Retinal pigment epithelial cell (primary cell): ENCODE results near the gene HIP1.

Experiments used
- DNase-seq: peaks from one replicate; pipeline ENCODE4 v3.0.0-alpha.2; 2010; ENCODE audit warnings: low read depth
- H3K4me3 ChIP-seq: 2 replicates; pipeline ENCODE4 v1.5.1; 2011; ENCODE audit warnings: mild to moderate bottlenecking, low read length, control low read depth, moderate library complexity
- TF ChIP-seq, protein P1 (sequence below): conservative IDR thresholded peaks from 2 replicates; pipeline ENCODE4 v1.5.1; 2011; ENCODE audit warnings: low read depth, low read length, control low read depth, inconsistent platforms

Gene HIP1

DNA sequence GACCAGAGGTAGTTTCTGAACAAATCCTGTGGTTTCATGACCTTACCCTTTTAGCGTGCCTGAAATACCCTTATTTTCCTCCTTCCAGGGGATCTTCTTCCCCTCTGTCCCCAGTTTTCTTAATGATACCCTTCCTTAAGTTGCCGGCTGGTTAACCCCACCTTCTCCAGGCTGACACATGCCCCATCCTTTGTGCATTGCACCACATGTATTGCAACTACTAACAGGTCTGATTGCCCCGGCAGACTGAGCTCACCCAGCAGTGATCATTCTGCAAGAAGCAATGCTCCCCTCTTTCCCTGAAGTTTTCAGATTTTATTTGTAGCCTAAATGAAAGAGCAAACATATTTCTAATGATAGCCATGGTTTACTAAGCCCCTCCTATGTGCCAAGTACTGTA, 108.2 kb downstream of the HIP1 start:
- TF ChIP-seq, protein P1, sequence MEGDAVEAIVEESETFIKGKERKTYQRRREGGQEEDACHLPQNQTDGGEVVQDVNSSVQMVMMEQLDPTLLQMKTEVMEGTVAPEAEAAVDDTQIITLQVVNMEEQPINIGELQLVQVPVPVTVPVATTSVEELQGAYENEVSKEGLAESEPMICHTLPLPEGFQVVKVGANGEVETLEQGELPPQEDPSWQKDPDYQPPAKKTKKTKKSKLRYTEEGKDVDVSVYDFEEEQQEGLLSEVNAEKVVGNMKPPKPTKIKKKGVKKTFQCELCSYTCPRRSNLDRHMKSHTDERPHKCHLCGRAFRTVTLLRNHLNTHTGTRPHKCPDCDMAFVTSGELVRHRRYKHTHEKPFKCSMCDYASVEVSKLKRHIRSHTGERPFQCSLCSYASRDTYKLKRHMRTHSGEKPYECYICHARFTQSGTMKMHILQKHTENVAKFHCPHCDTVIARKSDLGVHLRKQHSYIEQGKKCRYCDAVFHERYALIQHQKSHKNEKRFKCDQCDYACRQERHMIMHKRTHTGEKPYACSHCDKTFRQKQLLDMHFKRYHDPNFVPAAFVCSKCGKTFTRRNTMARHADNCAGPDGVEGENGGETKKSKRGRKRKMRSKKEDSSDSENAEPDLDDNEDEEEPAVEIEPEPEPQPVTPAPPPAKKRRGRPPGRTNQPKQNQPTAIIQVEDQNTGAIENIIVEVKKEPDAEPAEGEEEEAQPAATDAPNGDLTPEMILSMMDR, result no peak
- no peak overlapping the region for H3K4me3 ChIP-seq
- no peak for DNase-seq

DNA sequence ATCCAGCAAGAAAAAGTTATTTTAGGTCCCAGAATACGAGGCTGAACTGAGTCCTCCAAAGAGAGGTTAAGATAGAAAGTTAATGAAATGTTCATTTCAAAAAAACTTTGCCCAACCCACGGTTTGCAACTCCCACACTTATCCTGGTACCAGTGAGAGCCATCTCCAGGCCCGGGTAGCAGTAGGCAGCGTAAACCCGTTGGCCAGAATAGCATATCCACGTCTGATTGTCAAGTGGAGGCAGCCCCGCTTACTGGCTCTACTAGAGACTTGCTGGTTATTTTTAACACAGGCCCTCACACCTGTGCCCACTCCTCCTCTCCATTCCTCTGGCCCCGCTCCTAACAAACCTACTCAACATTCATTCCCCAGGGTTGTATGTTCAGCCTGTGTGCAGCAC, 109.7 kb downstream of the HIP1 start:
- DNase-seq, result no peak
- H3K4me3 ChIP-seq, result no peak overlapping the region
- TF ChIP-seq, protein P1, result no peak

DNA sequence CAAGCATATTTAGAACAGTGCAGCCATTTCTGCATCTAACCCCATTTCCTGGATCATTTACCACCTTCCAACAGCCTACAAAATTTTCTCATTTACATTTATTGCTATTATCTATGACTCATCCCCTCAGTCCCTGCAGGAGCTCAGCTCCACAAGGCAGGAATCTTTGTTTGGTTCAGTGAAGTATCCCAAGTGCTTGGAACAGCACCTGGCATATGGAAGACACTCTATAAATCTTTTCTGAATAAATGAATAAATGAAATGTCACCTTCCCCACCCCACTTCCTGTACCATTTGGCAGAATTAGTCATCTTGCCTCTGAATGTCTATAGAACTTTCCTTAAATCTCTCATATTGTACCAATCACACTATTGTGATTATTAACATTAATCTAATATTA, 110.7 kb downstream of the HIP1 start:
- DNase-seq, result no peak
- TF ChIP-seq, protein P1, result no peak
- no peak overlapping the region for H3K4me3 ChIP-seq

DNA sequence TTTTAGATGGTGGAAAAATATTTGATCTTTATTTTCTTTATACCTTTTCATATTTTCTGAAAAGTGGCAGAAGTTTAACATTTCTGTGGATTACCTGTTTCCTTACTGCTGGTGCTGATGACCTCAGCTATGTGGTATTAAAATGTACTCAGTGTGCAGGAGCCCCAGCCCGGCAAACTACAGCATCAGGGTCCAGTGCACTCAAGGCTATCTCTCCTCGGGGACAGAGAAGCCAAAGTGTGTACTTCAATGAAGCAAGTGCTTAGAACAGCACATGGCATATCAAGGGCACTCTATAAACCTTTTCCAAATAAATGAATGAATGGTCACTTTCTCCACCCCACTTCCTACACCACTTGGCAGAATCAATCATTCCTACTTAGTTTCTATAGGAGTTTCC, 111.8 kb downstream of the HIP1 start:
- H3K4me3 ChIP-seq, result no peak overlapping the region
- TF ChIP-seq, protein P1, result no peak
- DNase-seq, result no peak

DNA sequence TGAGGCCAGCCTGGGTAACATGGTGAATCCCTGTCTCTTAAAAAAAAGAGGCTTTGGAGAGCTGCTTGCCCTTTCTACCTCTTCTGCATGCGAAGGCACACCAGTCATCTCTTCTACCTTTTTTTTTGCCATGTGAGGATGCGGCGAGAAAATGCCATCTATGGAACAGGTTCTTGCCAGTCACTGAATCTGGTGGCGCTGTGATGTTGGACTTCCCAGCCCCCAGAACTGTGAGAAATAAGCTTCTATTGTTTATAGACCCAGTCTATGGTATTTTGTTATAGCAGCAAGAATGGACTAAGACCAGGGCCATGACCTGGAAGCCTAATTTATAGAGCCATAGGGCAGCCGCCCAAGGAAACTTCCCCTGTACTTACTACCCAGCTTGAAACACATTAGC, 112.9 kb downstream of the HIP1 start:
- TF ChIP-seq, protein P1, result no peak

DNA sequence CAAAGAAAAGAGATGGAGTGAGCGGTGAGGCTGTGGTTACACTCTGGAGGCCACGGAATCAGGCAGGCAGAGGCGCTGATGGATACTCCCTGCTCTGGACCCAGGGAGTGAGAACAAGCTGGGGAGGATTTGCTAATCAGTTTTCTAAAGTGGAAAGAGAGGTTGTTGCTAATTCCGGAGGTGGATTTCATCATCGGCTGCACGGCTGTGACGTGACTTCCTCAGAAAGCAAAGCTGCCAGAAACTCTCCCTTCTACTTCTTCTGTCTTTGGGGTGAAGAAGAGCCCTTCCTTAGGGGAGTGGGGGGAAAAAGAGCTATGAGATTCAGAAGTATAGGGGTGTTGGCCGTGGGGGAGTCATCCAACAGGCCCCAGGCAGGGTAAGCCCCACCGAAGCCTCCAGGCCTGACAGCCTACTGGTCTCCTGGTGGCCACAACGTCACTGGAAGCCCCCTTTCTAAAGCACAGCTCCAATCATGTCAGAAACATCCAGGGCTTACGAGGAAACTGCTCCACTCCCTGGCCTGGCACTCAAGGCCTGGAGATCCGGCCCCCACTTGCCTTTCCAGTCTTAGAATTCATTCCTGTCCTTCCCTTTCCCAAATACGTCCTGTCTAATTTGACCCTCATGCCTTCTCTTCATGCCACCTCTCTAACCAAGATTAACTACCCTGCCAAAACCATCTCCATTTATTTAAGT, 114.5 kb downstream of the HIP1 start:
- no peak for DNase-seq
- TF ChIP-seq, protein P1, result no peak
- H3K4me3 ChIP-seq, result no peak overlapping the region

More for the DNA sequence above, 112.9 kb downstream of the HIP1 start:
- DNase-seq, result no peak
- H3K4me3 ChIP-seq, result no peak overlapping the region

DNA sequence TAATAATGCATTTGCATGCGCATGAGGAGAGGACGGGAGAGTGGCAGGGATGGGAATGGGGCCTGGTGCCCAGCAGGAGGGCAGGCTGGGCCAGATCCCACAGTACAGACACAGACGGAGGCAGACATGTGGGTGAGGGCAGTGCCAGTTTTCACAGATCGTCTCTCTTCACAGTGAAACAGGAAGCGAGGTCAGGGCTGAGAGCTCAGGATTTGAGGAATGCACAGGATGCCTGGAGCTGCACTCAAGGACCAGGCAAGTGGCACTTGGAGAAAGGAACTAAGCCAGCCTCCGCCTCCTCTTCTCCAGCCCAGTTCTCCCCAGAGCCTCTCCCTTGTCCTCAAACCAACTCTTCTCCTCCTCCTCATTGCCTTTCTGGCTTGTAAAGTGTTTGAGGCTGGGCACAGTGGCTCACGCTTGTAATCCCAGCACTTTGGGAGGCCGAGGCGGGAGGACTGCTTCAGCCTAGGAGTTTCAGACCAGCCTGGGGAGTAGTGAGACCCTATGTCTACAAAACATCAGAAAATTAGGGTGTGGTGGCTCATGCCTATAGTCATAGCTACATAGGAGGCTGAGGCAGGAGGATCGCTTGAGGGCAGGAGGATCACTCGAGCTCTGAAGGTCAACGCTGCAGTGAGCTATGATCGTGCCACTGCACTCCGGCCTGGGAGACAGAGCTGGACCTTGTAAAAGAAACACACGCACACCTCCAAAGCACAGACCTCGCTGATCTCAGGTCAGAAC, 115.2 kb downstream of the HIP1 start:
- no peak for DNase-seq
- TF ChIP-seq, protein P1, result no peak
- no peak overlapping the region for H3K4me3 ChIP-seq
